Posterior cingulate gyrus (tissue), 11 donors: Measurements from ENCODE around the gene ATN1.
A peak's percentile ranks its signal among the peaks of the same experiment; 100 is the strongest.

ENCODE experiments used
- DNase-seq, 10 donors: peaks; one replicate each; pipeline versions ENCODE4 v3.0.0 to v3.0.0-alpha.2; 2020 to 2021; ENCODE audit warnings: mixed read lengths in 3 of 10
- intact Hi-C: fragments of 100-400 bp; cut with DNase I; formaldehyde crosslinking; loops from one replicate; pipeline ENCODE4 v1.15.1; 2023

ATN1 gene

GRCh38 chr12:6923851-6924250, 3.9 kb upstream of the ATN1 start:
- no peak for DNase-seq
- intact Hi-C loops, result no loop called here

- intact Hi-C loops, result no loop called here
- no peak for DNase-seq
Measured at GRCh38 chr12:6925239-6925539, 2.6 kb upstream of the ATN1 start.

- DNase-seq, result peak in 7 of 10 donors; percentile 54 to 94 (median 70)
- intact Hi-C loops, result no loop called here
Measured at GRCh38 chr12:6925540-6926279, 2.0 kb upstream of the ATN1 start.

- intact Hi-C loops, result no loop called here
Measured at GRCh38 chr12:6928022-6928702, 403 bp downstream of the ATN1 start.

GRCh38 chr12:6928703-6929407, 1.1 kb downstream of the ATN1 start:
- intact Hi-C loops, result no loop called here
- DNase-seq, result peak in 3 of 10 donors; percentile 9 to 72 (median 21)

More at GRCh38 chr12:6928022-6928702, 403 bp downstream of the ATN1 start:
- peak in 2 of 10 donors; percentile 74 to 87 for DNase-seq

GRCh38 chr12:6929466-6930452, 2.0 kb downstream of the ATN1 start:
- intact Hi-C loops, result no loop called here
- DNase-seq, result peak in 3 of 10 donors; percentile 8 to 67 (median 56)

- DNase-seq, result no peak
- intact Hi-C loops, result no loop called here
Measured at GRCh38 chr12:6932766-6933165, 5.0 kb downstream of the ATN1 start.

- intact Hi-C loops, result no loop called here
- DNase-seq, result peak in 3 of 10 donors; percentile 33 to 76 (median 42)
Measured at GRCh38 chr12:6934110-6934509, 6.4 kb downstream of the ATN1 start.

GRCh38 chr12:6935371-6936193, 7.8 kb downstream of the ATN1 start:
- peak in 2 of 10 donors; percentile 60 to 62 for DNase-seq
- intact Hi-C loops, result no loop called here

GRCh38 chr12:6936194-6936635, 8.5 kb downstream of the ATN1 start:
- DNase-seq, result peak in 1 of 10 donors; percentile 17
- intact Hi-C loops, result no loop called here

GRCh38 chr12:6936636-6937480, 9.1 kb downstream of the ATN1 start:
- DNase-seq, result peak in 3 of 10 donors; percentile 28 to 89 (median 57)
- intact Hi-C loops, result no loop called here

GRCh38 chr12:6937481-6938352, 10.0 kb downstream of the ATN1 start:
- intact Hi-C loops, result loop anchor here (2.0 kb wide), 1 partner anchor 31 kb away; no protein-coding TSS in a partner anchor
- DNase-seq, result peak; percentile 89 to 99 (median 92)

- DNase-seq, result peak in 3 of 10 donors; percentile 68 to 84 (median 75)
- intact Hi-C loops, result loop anchor here (2.0 kb wide), 1 partner anchor 30 kb away; no protein-coding TSS in a partner anchor
Measured at GRCh38 chr12:6938353-6939190, 10.8 kb downstream of the ATN1 start.

- intact Hi-C loops, result loop anchor here (2.0 kb wide), 1 partner anchor 30 kb away; no protein-coding TSS in a partner anchor
- no peak for DNase-seq
Measured at GRCh38 chr12:6939191-6939540, 11.4 kb downstream of the ATN1 start.

- intact Hi-C loops, result loop anchor here (10.0 kb wide), 1 partner anchor 174 kb away; no protein-coding TSS in a partner anchor
- peak in 3 of 10 donors; percentile 33 to 72 (median 58) for DNase-seq
Measured at GRCh38 chr12:6941267-6941666, 13.5 kb downstream of the ATN1 start.

GRCh38 chr12:6941782-6942181, 14.0 kb downstream of the ATN1 start:
- intact Hi-C loops, result loop anchor here (10.0 kb wide), 1 partner anchor 173 kb away; no protein-coding TSS in a partner anchor
- peak in 2 of 10 donors; percentile 33 for DNase-seq
